GM13977 (cell line): Measurements from ENCODE around the gene KHDRBS1.
"Not testable (repeated sequence)": the region's sequence is repeated elsewhere in the genome, so short reads cannot be mapped to it uniquely, and the experiment has no call there.

Experiments
- DNase-seq: peaks from one replicate; pipeline ENCODE4 v3.0.0; 2012; ENCODE audit warnings: low spot score
- in situ Hi-C: fragments of 300-500 bp; cut with MboI; formaldehyde crosslinking; loops from one replicate; pipeline ENCODE4 v1.12.0; 2022; ENCODE audit warnings: low sequenced_read_pairs, low pct_unique_long_range_greater_than_20kb, mixed read lengths, inconsistent platforms; ENCODE audit not compliant: unreplicated experiment
- TF ChIP-seq, protein P1 (sequence below): IDR thresholded peaks from 2 replicates; pipeline ENCODE4 v1.5.1; 2012; ENCODE audit warnings: mild to moderate bottlenecking, control low read depth; ENCODE audit not compliant: insufficient read depth; ENCODE audit errors: extremely low read depth, missing control alignments

KHDRBS1 gene

DNA sequence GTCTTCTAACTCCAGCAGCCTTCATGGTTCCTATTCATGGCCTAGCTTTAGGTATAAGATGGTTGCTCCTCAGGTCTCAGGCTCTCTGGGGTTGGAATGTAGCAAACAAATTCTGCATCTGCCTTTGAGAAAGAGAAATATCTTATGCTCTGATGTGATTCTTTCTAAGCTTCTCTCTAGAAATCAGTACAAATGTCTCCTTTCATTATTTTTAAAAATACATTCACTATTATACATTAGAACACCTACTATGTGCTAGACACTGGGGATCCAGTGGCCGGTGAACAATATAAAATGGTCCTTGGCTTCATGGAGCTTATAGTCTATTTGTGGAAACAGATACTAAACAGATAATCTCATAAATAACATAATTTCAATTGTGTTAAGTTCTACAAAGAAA lies 42.9 kb downstream of the KHDRBS1 start:
- TF ChIP-seq, protein P1, sequence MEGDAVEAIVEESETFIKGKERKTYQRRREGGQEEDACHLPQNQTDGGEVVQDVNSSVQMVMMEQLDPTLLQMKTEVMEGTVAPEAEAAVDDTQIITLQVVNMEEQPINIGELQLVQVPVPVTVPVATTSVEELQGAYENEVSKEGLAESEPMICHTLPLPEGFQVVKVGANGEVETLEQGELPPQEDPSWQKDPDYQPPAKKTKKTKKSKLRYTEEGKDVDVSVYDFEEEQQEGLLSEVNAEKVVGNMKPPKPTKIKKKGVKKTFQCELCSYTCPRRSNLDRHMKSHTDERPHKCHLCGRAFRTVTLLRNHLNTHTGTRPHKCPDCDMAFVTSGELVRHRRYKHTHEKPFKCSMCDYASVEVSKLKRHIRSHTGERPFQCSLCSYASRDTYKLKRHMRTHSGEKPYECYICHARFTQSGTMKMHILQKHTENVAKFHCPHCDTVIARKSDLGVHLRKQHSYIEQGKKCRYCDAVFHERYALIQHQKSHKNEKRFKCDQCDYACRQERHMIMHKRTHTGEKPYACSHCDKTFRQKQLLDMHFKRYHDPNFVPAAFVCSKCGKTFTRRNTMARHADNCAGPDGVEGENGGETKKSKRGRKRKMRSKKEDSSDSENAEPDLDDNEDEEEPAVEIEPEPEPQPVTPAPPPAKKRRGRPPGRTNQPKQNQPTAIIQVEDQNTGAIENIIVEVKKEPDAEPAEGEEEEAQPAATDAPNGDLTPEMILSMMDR = no peak
- in situ Hi-C loops = loop anchor here (25.0 kb wide), 1 partner anchor 394 kb away; no protein-coding TSS in a partner anchor
- no peak for DNase-seq

DNA sequence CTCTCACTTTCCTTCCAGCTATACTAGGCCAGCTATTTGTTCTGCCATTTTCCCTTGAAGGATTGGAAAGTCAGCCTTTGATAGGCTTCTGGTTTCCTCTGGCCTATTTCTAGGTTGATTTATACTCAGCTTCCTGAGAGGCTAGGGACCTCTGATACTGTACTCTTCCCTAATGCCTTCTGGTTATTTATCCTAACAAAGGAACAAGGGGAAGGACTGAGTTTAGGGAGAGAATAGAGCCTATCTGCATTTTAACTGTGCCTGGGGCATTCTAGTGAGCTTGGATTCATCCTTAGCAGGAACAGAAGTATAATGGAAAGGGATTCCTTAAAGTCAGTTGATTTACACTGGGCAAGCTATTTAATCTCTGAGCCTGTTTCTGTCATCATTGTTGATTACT lies 47.2 kb downstream of the KHDRBS1 start:
- in situ Hi-C loops = loop anchor here (25.0 kb wide), 1 partner anchor 399 kb away; no protein-coding TSS in a partner anchor
- TF ChIP-seq, protein P1 = no peak

GRCh38 chr1:32062867-32063230 lies 49.2 kb downstream of the KHDRBS1 start:
- TF ChIP-seq, protein P1 = no peak

More for the DNA sequence above, 47.2 kb downstream of the KHDRBS1 start:
- DNase-seq = no peak

GRCh38 chr1:32063261-32063681 lies 49.6 kb downstream of the KHDRBS1 start:
- in situ Hi-C loops = loop anchor here (25.0 kb wide), 1 partner anchor 401 kb away; no protein-coding TSS in a partner anchor
- TF ChIP-seq, protein P1 = peak; percentile 61
- peak; percentile 42 for DNase-seq

More at GRCh38 chr1:32062867-32063230, 49.2 kb downstream of the KHDRBS1 start:
- in situ Hi-C loops = loop anchor here (25.0 kb wide), 1 partner anchor 401 kb away; no protein-coding TSS in a partner anchor
- DNase-seq = no peak

DNA sequence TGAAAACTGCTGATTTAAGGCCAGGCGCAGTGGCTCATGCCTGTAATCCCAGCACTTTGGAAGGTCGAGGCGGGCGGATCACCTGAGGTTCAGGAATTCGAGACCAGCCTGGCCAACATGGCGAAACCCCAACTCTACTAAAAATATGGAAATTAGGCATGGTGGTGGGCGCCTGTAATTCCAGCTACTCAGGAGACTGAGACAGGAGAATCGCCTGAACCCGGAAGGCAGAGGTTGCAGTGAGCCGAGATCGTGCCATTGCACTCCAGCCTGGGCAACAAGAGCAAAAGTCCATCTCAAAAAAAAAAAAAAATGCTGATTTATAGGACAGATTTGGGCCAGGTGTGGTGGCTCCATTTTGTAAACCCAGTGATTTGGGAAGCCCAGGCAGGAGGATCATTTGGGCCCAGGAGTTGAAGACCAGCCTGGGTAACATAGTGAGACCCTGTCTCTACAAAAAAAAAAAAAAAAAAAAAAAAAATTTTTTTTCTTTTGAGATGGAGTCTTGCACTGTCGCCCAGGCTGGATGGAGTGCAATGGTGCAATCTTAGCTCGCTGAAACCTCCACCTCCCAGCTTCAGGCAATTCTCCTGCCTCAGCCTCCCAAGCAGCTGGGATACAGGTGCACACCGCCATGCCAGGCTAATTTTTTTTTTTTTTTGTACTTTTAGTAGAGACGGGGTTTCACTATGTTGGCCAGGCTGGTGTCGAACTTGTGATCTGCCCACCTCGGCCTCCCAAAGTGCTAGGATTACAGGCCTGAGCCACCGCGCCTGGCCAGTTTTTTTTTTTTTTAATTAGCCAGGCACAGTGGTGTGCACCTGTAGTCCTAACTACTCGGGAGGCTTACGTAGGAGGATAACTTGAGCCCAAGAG lies 52.2 kb downstream of the KHDRBS1 start:
- in situ Hi-C loops = loop anchor here (25.0 kb wide), 1 partner anchor 404 kb away; no protein-coding TSS in a partner anchor
- DNase-seq = not testable (repeated sequence)

DNA sequence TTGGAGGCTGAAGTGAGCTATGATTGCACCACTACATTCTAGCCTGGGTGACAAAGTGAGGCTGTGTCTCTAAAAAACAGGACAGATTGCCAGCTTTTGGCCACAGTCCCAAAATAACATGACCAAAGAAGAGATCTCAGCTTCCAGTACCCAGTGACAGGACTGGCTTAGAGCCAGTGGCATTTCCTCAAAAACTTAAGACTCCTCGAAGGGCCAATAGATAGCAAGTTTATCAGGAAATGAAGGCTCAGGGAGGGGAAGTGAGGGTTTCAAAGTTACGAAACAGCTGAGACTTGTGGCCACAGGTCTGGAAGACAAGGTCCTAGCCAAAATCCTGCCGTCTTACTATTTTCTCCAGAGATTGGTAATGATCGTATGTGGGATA lies 52.8 kb downstream of the KHDRBS1 start:
- in situ Hi-C loops = loop anchor here (25.0 kb wide), 1 partner anchor 404 kb away; no protein-coding TSS in a partner anchor
- TF ChIP-seq, protein P1 = no peak
- no peak for DNase-seq
